ENCODE measurements around the gene MOGAT1. TPM values are rescaled to one million over a fixed set of nuclear protein-coding genes. Genes with fewer than 3 reads are reported as not detected.

MOGAT1 gene
- total RNA-seq, 1 experiment from 2014 or later: not detected

- no peak overlapping the region for H4K5ac ChIP-seq (ENCODE audit: insufficient read length, low read depth, low read length)
- no peak overlapping the region for H2BK15ac ChIP-seq (ENCODE audit: low read depth, low read length)
- no peak overlapping the region for H4K91ac ChIP-seq (ENCODE audit: insufficient read length, low read depth, low read length)
- no peaks in the 10 kb centered on the region for H3K79me2 ChIP-seq (ENCODE audit: insufficient read depth, low read length)
- no peak for DNase-seq
- H3K4me1 Mint-ChIP-seq: peaks cover 27 to 28% of the 10 kb centered on the region in 2 experiments
- H3K27ac ChIP-seq (ENCODE audit: insufficient read length, low read depth, low read length): no peak overlapping the region
- TF ChIP-seq CTCF (conservative IDR thresholded peaks at IDR 0.05): no peak
- H2AFZ ChIP-seq (ENCODE audit: low read length): no peak overlapping the region
- no peak overlapping the region for H3K14ac ChIP-seq (ENCODE audit: insufficient read depth, low read length)
- no peaks in the 10 kb centered on the region; the same call in 1 of the 2 replicates for H3K4me1 ChIP-seq (ENCODE audit: insufficient read depth, low read length)
- H3K9ac ChIP-seq (ENCODE audit: extremely low read depth, insufficient read length, low read length): no peak overlapping the region
- H4K8ac ChIP-seq (replicated peaks; ENCODE audit: insufficient read length, low read depth, low read length): no peak overlapping the region
- no peaks in the 10 kb centered on the region; a peak in 1 of 5 replicates for H3K9me3 Mint-ChIP-seq
- no peak overlapping the region for H3K4me2 ChIP-seq (ENCODE audit: insufficient read depth, insufficient read length, low read length)
- peaks cover 1% of the 10 kb centered on the region; the same call in 1 of the 2 replicates for H3K27me3 Mint-ChIP-seq (ENCODE audit: low read depth)
- H2AK5ac ChIP-seq (ENCODE audit: insufficient read length, low read length): no peak overlapping the region
- no peak overlapping the region for H2BK120ac ChIP-seq (ENCODE audit: low read depth, low read length, poor library complexity, severe bottlenecking)
- H3K23me2 ChIP-seq (ENCODE audit: insufficient read length, low read depth, low read length, poor library complexity, severe bottlenecking): no peaks in the 10 kb centered on the region
- no peaks in the 10 kb centered on the region for H3K9me3 ChIP-seq (ENCODE audit: control insufficient read depth, low read depth, low read length)
- H3T11ph ChIP-seq (ENCODE audit: low read length): no peak overlapping the region
- H3K18ac ChIP-seq (ENCODE audit: insufficient read length, low read depth, low read length): no peak overlapping the region
- H2BK12ac ChIP-seq (ENCODE audit: insufficient read length, low read depth, low read length): no peak overlapping the region
- H3K4me3 Mint-ChIP-seq: no peak overlapping the region
- H3K27ac Mint-ChIP-seq: no peak overlapping the region
- no peak overlapping the region for H2BK20ac ChIP-seq (ENCODE audit: low read depth, low read length, poor library complexity, severe bottlenecking)
- H3K36me3 Mint-ChIP-seq (ENCODE audit: insufficient read depth in 1 of 3, low read depth in 3 of 3): 0 out of 7 replicates have a peak, but pooled peaks cover 0 to 2% (median 0%) of the 10 kb centered on the region in 3 experiments
- WGBS (ENCODE audit: extremely low coverage, insufficient read length, low lambda C conversion rate): no CpG with 5 or more reads among the region's 3 CpGs
- H4K20me1 ChIP-seq (ENCODE audit: control insufficient read depth, insufficient read depth, insufficient read length): no peaks in the 10 kb centered on the region
- no peaks in the 10 kb centered on the region for H3K79me1 ChIP-seq (ENCODE audit: insufficient read depth, low read depth, low read length, poor library complexity, severe bottlenecking)
- no peaks in the 10 kb centered on the region for H3K27me3 ChIP-seq (ENCODE audit: insufficient read depth, low read length)
- H3K56ac ChIP-seq (ENCODE audit: insufficient read length, low read depth, low read length): no peak overlapping the region
- no peak overlapping the region for H3K23ac ChIP-seq (ENCODE audit: insufficient read length, low read depth, low read length)
- H2BK5ac ChIP-seq (ENCODE audit: insufficient read length, low read length): no peak overlapping the region
- no peak overlapping the region for H3K4ac ChIP-seq (ENCODE audit: low read depth, low read length)
Measured at GRCh38 chr2:222710736-222711135, 39.3 kb downstream of the MOGAT1 start.

Measured in H9 (cell line).